ENCODE results near the gene GOLGA3. TPM values are rescaled to one million over a fixed set of nuclear protein-coding genes. Genes with fewer than 3 reads are reported as not detected.

The GOLGA3 gene
- total and polyA plus RNA-seq, 7 donors: 7.5 to 40.8 (median 30.5) TPM

DNA sequence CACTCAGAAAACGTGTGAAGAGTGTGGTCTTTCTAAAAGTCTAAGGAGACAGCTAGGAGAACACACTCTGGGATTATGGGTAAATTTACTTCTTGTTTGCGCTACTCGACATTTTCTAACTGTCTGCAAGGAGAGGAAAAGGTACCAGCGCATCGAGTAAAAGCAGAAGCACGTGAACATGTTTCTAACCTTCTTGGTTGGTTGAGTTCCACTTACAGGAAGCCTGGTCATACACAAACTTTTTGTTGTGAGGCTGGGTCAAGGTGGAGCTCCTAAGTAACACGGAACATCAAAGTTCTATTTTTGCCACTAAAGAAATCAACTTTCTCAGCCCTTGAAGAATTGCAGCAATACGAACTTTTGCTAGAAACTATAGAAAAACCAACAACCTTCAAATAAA is 87.0 kb downstream of the GOLGA3 start:
- 89 to 92% (median 90%) methylated on average over 8 of the region's 8 CpGs for WGBS, 3 donors
- Histone ChIP-seq H3K27me3 (ENCODE audit: insufficient read depth in 3 of 3, low read length in 2 of 3) (no peaks in the 10 kb centered on the region), H3K27ac (no peak overlapping the region), H3K9me3 (no peaks in the 10 kb centered on the region), H3K4me3 (no peak overlapping the region), H3K36me3 (ENCODE audit: insufficient read depth in 1 of 2, low read depth in 1 of 2) (peaks cover 20 to 99% of the 10 kb centered on the region in 2 donors), H3K4me1 (no peaks in the 10 kb centered on the region)
- no peak for DNase-seq
- no peak for ATAC-seq
- TF ChIP-seq, protein P1, sequence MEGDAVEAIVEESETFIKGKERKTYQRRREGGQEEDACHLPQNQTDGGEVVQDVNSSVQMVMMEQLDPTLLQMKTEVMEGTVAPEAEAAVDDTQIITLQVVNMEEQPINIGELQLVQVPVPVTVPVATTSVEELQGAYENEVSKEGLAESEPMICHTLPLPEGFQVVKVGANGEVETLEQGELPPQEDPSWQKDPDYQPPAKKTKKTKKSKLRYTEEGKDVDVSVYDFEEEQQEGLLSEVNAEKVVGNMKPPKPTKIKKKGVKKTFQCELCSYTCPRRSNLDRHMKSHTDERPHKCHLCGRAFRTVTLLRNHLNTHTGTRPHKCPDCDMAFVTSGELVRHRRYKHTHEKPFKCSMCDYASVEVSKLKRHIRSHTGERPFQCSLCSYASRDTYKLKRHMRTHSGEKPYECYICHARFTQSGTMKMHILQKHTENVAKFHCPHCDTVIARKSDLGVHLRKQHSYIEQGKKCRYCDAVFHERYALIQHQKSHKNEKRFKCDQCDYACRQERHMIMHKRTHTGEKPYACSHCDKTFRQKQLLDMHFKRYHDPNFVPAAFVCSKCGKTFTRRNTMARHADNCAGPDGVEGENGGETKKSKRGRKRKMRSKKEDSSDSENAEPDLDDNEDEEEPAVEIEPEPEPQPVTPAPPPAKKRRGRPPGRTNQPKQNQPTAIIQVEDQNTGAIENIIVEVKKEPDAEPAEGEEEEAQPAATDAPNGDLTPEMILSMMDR (IDR thresholded peaks at IDR 0.05): no peak
- intact Hi-C loops (cut with DNase I): no loop called here

DNA sequence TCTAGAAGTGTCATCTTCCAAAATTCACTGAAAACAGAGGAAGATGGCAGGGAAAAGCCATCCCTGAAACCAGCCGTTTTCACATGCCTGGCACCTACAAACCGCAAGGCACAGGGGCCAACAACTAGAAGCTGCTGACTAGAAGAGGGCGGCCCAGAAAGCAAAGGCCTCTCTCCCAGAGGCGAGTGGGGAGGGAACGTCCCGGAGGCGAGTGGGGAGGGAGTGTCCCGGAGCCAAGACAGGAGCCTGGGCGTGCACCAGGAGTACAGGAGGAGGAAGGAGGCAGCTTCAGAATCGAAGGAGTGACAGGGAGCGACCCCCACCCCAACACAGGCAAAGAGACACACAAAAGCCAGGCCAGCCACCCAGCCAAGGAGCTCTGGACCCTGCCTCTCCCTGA is 88.0 kb downstream of the GOLGA3 start:
- no peak for DNase-seq
- 84 to 90% (median 86%) methylated on average over 11 of the region's 11 CpGs for WGBS, 3 donors
- Histone ChIP-seq H3K27ac (no peak overlapping the region), H3K4me3 (no peak overlapping the region), H3K9me3 (no peaks in the 10 kb centered on the region), H3K27me3 (ENCODE audit: insufficient read depth in 3 of 3, low read length in 2 of 3) (no peaks in the 10 kb centered on the region), H3K36me3 (ENCODE audit: insufficient read depth in 1 of 2, low read depth in 1 of 2) (peaks cover 22 to 99% of the 10 kb centered on the region in 2 donors), H3K4me1 (no peaks in the 10 kb centered on the region)
- intact Hi-C loops (cut with DNase I): no loop called here
- TF ChIP-seq, protein P1 (IDR thresholded peaks at IDR 0.05): no peak
- no peak for ATAC-seq

DNA sequence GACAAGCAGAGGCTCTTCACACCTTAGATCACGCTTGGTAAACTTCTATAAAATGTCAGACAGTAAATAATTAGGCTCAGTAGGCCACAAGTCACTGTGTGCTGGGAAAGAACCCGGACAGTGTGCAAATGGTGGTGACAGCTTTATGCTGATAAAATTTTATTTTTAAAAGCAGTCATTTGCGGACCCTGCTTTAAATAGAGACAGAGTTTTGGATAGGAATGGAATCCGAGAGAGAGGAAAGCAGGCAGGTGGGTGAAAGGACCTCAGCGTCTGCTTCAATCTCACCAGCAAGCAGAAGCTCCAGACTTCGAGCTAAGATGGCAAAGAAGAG is 88.4 kb downstream of the GOLGA3 start:
- H3K9me3 ChIP-seq: no peaks in the 10 kb centered on the region
- H3K4me3 ChIP-seq: no peak overlapping the region
- no peaks in the 10 kb centered on the region for H3K27me3 ChIP-seq (ENCODE audit: insufficient read depth in 3 of 3, low read length in 2 of 3)
- no peaks in the 10 kb centered on the region for H3K4me1 ChIP-seq
- TF ChIP-seq, protein P1 (IDR thresholded peaks at IDR 0.05): no peak
- intact Hi-C loops (cut with DNase I): no loop called here
- H3K36me3 ChIP-seq (ENCODE audit: insufficient read depth in 1 of 2, low read depth in 1 of 2): peaks cover 24 to 99% of the 10 kb centered on the region in 2 donors
- no peak for DNase-seq
- WGBS, 3 donors: 89 to 93% (median 90%) methylated on average over 6 of the region's 6 CpGs
- no peak for ATAC-seq
- H3K27ac ChIP-seq: no peak overlapping the region

DNA sequence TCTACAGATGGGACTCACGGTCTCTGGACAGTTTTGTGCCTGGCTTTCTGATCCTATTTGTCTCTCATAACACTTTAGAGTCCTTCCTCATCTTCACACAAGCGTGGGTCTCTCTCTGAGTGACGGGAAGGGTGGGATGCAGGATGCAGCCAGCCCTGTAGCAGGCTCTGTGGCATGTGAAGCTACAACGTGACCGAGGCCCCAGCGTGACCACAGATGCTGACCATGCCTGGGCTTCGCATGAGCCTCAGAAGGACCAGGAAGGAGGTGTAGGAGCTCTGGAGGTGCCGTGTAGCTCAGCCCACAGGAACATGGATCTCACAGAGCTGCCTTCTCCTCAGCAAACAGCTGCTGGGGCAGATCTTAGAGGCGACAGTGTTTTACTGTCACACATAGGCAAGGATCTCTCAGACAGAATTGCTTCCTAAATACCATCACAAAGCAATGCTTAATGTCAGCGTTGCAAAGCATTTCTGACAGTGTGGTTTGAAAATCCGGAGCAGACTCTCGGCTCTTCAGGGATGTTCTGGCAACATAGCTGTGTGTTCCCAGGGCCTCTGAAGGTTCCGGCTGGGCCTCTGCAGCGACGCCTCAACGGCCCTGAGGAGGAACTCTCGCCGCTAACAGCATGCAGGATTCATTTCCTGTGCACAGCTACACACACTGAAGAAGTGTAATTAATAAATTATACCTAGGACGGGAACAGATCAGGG is 88.9 kb downstream of the GOLGA3 start:
- ATAC-seq: no peak
- Histone ChIP-seq H3K36me3 (ENCODE audit: insufficient read depth in 1 of 2, low read depth in 1 of 2) (peaks cover 23 to 99% of the 10 kb centered on the region in 2 donors), H3K9me3 (no peaks in the 10 kb centered on the region), H3K4me1 (no peaks in the 10 kb centered on the region), H3K4me3 (no peak overlapping the region), H3K27ac (no peak overlapping the region), H3K27me3 (ENCODE audit: insufficient read depth in 3 of 3, low read length in 2 of 3) (no peaks in the 10 kb centered on the region)
- DNase-seq: no peak
- WGBS, 3 donors: 87 to 88% (median 87%) methylated on average over 19 of the region's 19 CpGs
- TF ChIP-seq, protein P1 (IDR thresholded peaks at IDR 0.05): no peak
- intact Hi-C loops (cut with DNase I): no loop called here

DNA sequence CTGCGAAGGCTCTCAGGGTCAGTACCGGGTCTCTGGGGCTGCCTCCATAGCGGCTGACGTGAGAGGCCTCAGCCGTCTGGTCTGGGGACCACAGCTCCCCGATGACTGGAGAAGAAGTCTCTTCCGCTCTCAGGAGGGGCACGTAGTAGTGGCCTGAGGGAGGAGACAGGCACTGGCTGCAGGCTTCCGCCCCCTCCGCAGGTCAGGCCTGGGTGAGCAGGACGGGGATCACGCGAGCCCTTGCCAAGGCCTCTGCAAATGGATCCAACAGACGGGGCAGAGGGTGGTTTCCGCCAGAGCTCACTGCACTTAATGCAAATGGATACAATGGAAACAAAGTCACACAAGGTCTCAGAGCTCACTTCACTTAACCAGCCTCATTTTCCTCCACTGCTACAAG is 91.8 kb downstream of the GOLGA3 start:
- Histone ChIP-seq H3K4me3 (no peak overlapping the region), H3K27ac (no peak overlapping the region), H3K4me1 (no peaks in the 10 kb centered on the region), H3K9me3 (no peaks in the 10 kb centered on the region), H3K36me3 (ENCODE audit: insufficient read depth in 1 of 2, low read depth in 1 of 2) (peaks cover 21 to 89% of the 10 kb centered on the region in 2 donors), H3K27me3 (ENCODE audit: insufficient read depth in 3 of 3, low read length in 2 of 3) (no peaks in the 10 kb centered on the region)
- ATAC-seq (no peak), DNase-seq (no peak)
- intact Hi-C loops (cut with DNase I): no loop called here
- 93 to 94% (median 94%) methylated on average over 15 of the region's 15 CpGs for WGBS, 3 donors
- TF ChIP-seq, protein P1 (IDR thresholded peaks at IDR 0.05): no peak
